ENCODE results near the gene SP9.

The SP9 gene

DNA sequence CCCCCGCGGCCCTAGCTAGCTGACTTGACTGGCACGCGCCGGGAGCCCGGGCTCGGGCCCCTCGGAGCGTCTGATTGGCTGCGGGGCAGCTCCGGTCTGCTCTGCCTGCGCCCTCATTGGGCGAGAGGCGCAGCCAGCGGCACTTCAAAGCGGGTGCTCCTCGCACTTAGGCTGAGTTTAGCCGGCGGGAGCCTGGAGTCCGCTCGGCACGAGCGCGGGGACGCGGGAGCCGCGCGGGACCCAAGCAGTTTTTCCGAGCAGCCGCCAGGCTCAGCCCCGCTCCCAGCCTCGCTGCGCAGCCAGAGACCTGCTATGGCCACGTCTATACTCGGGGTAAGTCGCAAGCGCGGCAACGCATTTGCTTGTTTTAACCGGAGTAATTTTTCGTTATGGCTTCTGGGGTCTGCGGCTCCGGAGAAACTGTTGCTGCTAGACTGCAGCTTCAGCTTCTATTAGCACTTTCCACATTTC is at the start of gene SP9:
SP9 (plus strand) TSS at position 174 of the 471 bp plus-strand sequence; CDS start at position 313, 139 bp downstream.
- Histone ChIP-seq H3K4me1 (ENCODE audit: control insufficient read depth in 5 of 5, insufficient read depth in 5 of 5, low read length in 5 of 5) (peaks cover 0 to 43% (median 39%) of the 10 kb centered on the region in 5 donors), H3K9me3 (ENCODE audit: control insufficient read depth in 5 of 5, low read length in 5 of 5) (no peaks in the 10 kb centered on the region), H3K9ac (ENCODE audit: low read length in 5 of 5) (peak within 1 kb of the TSS in 1 of 5 donors; percentile 47), H3K4me3 (ENCODE audit: low read depth in 1 of 5, low read length in 5 of 5) (peak within 1 kb of the TSS; percentile 26 to 67 (median 57)), H3K27me3 (ENCODE audit: control insufficient read depth in 5 of 5, insufficient read depth in 4 of 5, low read length in 5 of 5) (peaks cover 44 to 92% (median 74%) of the 10 kb centered on the region in 5 donors), H3K27ac (ENCODE audit: low read depth, low read length) (no peak within 1 kb of the TSS), H3K36me3 (ENCODE audit: control insufficient read depth in 5 of 5, insufficient read depth in 5 of 5, low read length in 5 of 5) (no peaks in the 10 kb centered on the region)

DNA sequence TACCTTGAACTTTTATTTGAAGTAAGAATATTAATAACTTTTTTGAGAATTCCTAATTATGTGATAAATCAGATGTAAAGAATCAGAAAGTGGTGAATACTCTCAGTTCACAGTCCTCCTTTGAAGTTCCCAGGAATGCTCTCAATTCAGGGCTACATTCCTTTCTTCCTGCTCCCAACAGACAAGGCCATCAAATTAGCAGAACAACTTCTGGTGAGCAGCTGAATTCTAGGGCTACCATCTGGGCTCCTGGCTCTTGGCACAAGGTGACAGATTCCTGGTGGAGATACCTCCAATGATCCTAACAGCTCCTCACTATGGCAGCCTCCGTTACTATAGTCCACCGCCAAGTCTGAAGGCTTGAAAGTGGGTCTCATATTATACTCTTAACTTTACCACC is 48.6 kb upstream of the SP9 start:
- no peaks in the 10 kb centered on the region for H3K9me3 ChIP-seq (ENCODE audit: control insufficient read depth in 5 of 5, low read length in 5 of 5)
- H3K9ac ChIP-seq (ENCODE audit: low read length in 5 of 5), result no peak overlapping the region
- H3K27me3 ChIP-seq (ENCODE audit: control insufficient read depth in 5 of 5, insufficient read depth in 4 of 5, low read length in 5 of 5), result no peaks in the 10 kb centered on the region
- H3K27ac ChIP-seq (ENCODE audit: low read depth, low read length), result no peak overlapping the region
- H3K4me3 ChIP-seq (ENCODE audit: low read depth in 1 of 5, low read length in 5 of 5), result no peak overlapping the region
- no peaks in the 10 kb centered on the region for H3K36me3 ChIP-seq (ENCODE audit: control insufficient read depth in 5 of 5, insufficient read depth in 5 of 5, low read length in 5 of 5)
- H3K4me1 ChIP-seq (ENCODE audit: control insufficient read depth in 5 of 5, insufficient read depth in 5 of 5, low read length in 5 of 5), result peaks cover 0 to 2% (median 0%) of the 10 kb centered on the region in 5 donors

DNA sequence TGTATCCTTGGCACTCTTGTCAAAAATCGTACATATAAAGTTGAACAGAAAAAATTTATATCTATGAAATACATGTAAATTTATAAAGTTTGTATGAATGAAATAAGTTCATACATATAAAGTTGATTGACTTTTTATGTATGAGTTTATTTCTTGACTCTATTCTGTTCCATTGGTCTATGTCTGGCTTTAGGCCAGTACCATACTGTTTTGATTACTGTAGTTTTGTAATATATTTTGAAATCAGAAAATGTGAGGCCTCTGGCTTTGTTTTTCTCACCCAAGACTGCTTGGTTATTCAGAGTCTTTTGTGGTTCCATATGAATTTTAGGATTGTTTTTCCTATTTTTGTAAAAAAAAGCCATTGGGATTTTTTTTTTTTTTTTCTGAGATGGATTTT is 41.8 kb upstream of the SP9 start:
- no peaks in the 10 kb centered on the region for H3K4me1 ChIP-seq (ENCODE audit: control insufficient read depth in 5 of 5, insufficient read depth in 5 of 5, low read length in 5 of 5)
- peaks cover 0 to 7% (median 3%) of the 10 kb centered on the region in 5 donors for H3K9me3 ChIP-seq (ENCODE audit: control insufficient read depth in 5 of 5, low read length in 5 of 5)
- H3K9ac ChIP-seq (ENCODE audit: low read length in 5 of 5), result no peak overlapping the region
- H3K27ac ChIP-seq (ENCODE audit: low read depth, low read length), result no peak overlapping the region
- H3K36me3 ChIP-seq (ENCODE audit: control insufficient read depth in 5 of 5, insufficient read depth in 5 of 5, low read length in 5 of 5), result no peaks in the 10 kb centered on the region
- H3K4me3 ChIP-seq (ENCODE audit: low read depth in 1 of 5, low read length in 5 of 5), result no peak overlapping the region
- H3K27me3 ChIP-seq (ENCODE audit: control insufficient read depth in 5 of 5, insufficient read depth in 4 of 5, low read length in 5 of 5), result no peaks in the 10 kb centered on the region

DNA sequence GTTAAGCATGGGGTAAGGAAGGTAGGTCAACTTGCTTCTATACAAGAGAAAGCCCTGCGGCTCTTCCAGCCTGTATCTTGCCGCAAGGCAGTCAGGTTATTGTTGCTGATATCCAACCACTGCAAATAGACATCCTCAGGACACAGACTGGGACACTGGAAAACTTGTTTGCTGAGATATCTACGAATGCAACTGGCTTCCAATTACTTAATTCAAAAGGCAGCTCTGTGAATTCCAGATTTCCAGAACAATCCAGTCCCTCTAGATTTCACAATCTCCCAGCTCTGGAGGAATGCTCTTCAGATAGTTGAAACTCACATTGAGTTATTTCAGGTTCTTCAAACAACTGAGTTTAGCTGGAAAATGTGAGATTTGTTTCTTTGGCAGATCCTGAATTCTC is 34.6 kb upstream of the SP9 start:
- Histone ChIP-seq H3K9ac (ENCODE audit: low read length in 5 of 5) (no peak overlapping the region), H3K9me3 (ENCODE audit: control insufficient read depth in 5 of 5, low read length in 5 of 5) (no peaks in the 10 kb centered on the region), H3K4me1 (ENCODE audit: control insufficient read depth in 5 of 5, insufficient read depth in 5 of 5, low read length in 5 of 5) (peaks cover 0 to 5% (median 0%) of the 10 kb centered on the region in 5 donors), H3K27me3 (ENCODE audit: control insufficient read depth in 5 of 5, insufficient read depth in 4 of 5, low read length in 5 of 5) (no peaks in the 10 kb centered on the region), H3K27ac (ENCODE audit: low read depth, low read length) (no peak overlapping the region), H3K4me3 (ENCODE audit: low read depth in 1 of 5, low read length in 5 of 5) (no peak overlapping the region), H3K36me3 (ENCODE audit: control insufficient read depth in 5 of 5, insufficient read depth in 5 of 5, low read length in 5 of 5) (no peaks in the 10 kb centered on the region)

DNA sequence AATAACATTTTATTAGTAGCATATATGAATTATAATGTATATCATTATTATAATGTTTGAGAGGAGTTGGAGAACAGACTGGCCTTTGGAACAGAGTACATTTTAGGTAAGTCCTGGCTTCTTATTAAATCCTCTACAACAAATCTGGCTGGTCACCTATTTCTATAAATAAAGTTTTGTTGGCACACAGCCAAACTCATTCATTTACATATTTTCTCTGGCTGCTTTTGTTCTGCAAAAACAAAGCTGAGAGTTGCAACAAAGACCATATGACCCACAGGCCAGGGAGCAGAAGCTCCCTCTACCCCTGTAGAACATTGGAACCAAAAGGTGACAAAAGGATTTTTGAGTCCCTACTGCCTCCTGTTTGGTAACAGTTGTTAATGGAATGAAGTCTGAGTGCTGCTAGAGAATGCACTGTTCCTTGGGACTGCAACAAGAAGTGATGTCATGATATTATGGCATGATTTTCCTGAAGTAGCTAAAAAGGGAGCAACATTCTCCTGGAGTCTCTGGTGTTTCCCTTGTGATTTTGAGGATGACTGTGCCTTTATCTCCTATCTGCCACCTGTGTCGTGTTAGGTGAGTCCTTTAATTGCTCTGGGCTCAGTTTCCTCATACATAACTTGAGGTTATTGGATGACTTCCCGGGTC is 22.0 kb upstream of the SP9 start:
- Histone ChIP-seq H3K27ac (ENCODE audit: low read depth, low read length) (no peak overlapping the region), H3K9me3 (ENCODE audit: control insufficient read depth in 5 of 5, low read length in 5 of 5) (no peaks in the 10 kb centered on the region), H3K4me1 (ENCODE audit: control insufficient read depth in 5 of 5, insufficient read depth in 5 of 5, low read length in 5 of 5) (no peaks in the 10 kb centered on the region), H3K36me3 (ENCODE audit: control insufficient read depth in 5 of 5, insufficient read depth in 5 of 5, low read length in 5 of 5) (no peaks in the 10 kb centered on the region), H3K4me3 (ENCODE audit: low read depth in 1 of 5, low read length in 5 of 5) (no peak overlapping the region), H3K27me3 (ENCODE audit: control insufficient read depth in 5 of 5, insufficient read depth in 4 of 5, low read length in 5 of 5) (peaks cover 0 to 6% (median 3%) of the 10 kb centered on the region in 5 donors), H3K9ac (ENCODE audit: low read length in 5 of 5) (no peak overlapping the region)

DNA sequence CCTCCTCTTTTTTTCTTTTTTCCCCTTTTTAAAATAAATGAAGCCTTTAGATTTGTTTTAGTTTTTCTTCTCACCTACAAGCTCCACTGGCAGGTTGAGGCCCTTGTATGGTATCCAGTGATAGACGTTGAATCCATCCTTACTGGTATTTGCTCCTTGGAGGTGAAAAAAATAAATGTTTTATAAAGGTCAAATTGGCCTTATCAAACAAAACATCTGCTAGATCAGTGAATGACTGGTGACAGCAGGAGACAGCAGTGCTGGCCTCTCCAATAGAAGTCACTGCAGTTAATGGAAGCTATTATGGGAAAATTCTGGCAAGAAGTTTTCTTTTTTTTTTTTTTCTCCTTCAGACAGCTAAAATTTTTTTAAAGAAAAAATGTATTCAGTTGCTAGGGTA is 12.6 kb upstream of the SP9 start:
- H3K4me3 ChIP-seq (ENCODE audit: low read depth in 1 of 5, low read length in 5 of 5), result no peak overlapping the region
- H3K9ac ChIP-seq (ENCODE audit: low read length in 5 of 5), result no peak overlapping the region
- H3K27me3 ChIP-seq (ENCODE audit: control insufficient read depth in 5 of 5, insufficient read depth in 4 of 5, low read length in 5 of 5), result peaks cover 4 to 12% (median 7%) of the 10 kb centered on the region in 5 donors
- H3K36me3 ChIP-seq (ENCODE audit: control insufficient read depth in 5 of 5, insufficient read depth in 5 of 5, low read length in 5 of 5), result no peaks in the 10 kb centered on the region
- no peak overlapping the region for H3K27ac ChIP-seq (ENCODE audit: low read depth, low read length)
- H3K4me1 ChIP-seq (ENCODE audit: control insufficient read depth in 5 of 5, insufficient read depth in 5 of 5, low read length in 5 of 5), result peaks cover under 1 to 15% (median 13%) of the 10 kb centered on the region in 5 donors
- no peaks in the 10 kb centered on the region for H3K9me3 ChIP-seq (ENCODE audit: control insufficient read depth in 5 of 5, low read length in 5 of 5)

DNA sequence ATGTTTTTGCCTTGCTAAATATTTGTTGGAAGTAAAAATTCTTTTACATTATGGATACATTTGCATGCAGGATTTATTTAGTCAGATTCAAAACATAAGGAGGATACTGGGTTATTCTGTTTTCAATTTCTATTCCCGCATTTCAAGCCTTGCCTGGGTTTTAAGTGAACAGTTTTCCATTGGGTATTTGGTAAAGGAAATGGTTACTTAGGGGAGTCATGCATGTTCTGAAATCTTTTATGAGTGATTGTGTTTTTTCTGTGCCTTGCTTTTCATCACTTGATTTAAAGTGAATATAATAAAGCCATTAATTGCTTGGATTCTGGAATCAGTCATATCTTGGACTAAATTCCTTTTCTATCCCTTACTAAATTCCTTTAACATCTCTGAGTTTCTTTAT is 12.0 kb upstream of the SP9 start:
- H3K36me3 ChIP-seq (ENCODE audit: control insufficient read depth in 5 of 5, insufficient read depth in 5 of 5, low read length in 5 of 5), result no peaks in the 10 kb centered on the region
- H3K9ac ChIP-seq (ENCODE audit: low read length in 5 of 5), result no peak overlapping the region
- H3K27ac ChIP-seq (ENCODE audit: low read depth, low read length), result no peak overlapping the region
- H3K27me3 ChIP-seq (ENCODE audit: control insufficient read depth in 5 of 5, insufficient read depth in 4 of 5, low read length in 5 of 5), result peaks cover 9 to 18% (median 12%) of the 10 kb centered on the region in 5 donors
- H3K4me1 ChIP-seq (ENCODE audit: control insufficient read depth in 5 of 5, insufficient read depth in 5 of 5, low read length in 5 of 5), result peaks cover 2 to 19% (median 19%) of the 10 kb centered on the region in 5 donors
- peaks cover 0 to 2% (median 0%) of the 10 kb centered on the region in 5 donors for H3K9me3 ChIP-seq (ENCODE audit: control insufficient read depth in 5 of 5, low read length in 5 of 5)
- no peak overlapping the region for H3K4me3 ChIP-seq (ENCODE audit: low read depth in 1 of 5, low read length in 5 of 5)

DNA sequence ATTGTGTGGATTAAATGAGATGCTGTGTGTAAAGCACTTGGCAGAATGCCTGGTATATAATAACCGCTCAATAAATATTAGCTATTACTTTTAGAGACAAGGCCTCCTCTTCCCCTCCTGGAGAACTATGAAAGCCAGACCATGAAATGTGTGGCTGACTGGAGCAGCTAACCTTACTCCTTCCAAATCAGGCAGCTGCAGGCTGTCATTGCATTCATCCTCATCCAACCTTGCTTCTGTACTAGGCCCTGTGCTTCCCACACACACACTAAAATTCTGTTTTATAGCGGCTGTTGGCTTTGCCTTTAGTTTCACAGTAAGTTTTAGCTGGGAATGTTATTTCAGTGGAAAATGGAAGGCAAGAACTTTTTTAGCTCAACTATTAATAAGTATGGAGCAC is 10.2 kb upstream of the SP9 start:
- Histone ChIP-seq H3K9me3 (ENCODE audit: control insufficient read depth in 5 of 5, low read length in 5 of 5) (peaks cover 0 to 3% (median 0%) of the 10 kb centered on the region in 5 donors), H3K27ac (ENCODE audit: low read depth, low read length) (no peak overlapping the region), H3K27me3 (ENCODE audit: control insufficient read depth in 5 of 5, insufficient read depth in 4 of 5, low read length in 5 of 5) (peaks cover 20 to 32% (median 27%) of the 10 kb centered on the region in 5 donors), H3K4me3 (ENCODE audit: low read depth in 1 of 5, low read length in 5 of 5) (no peak overlapping the region), H3K4me1 (ENCODE audit: control insufficient read depth in 5 of 5, insufficient read depth in 5 of 5, low read length in 5 of 5) (peaks cover 2 to 33% (median 27%) of the 10 kb centered on the region in 5 donors), H3K9ac (ENCODE audit: low read length in 5 of 5) (no peak overlapping the region), H3K36me3 (ENCODE audit: control insufficient read depth in 5 of 5, insufficient read depth in 5 of 5, low read length in 5 of 5) (no peaks in the 10 kb centered on the region)

DNA sequence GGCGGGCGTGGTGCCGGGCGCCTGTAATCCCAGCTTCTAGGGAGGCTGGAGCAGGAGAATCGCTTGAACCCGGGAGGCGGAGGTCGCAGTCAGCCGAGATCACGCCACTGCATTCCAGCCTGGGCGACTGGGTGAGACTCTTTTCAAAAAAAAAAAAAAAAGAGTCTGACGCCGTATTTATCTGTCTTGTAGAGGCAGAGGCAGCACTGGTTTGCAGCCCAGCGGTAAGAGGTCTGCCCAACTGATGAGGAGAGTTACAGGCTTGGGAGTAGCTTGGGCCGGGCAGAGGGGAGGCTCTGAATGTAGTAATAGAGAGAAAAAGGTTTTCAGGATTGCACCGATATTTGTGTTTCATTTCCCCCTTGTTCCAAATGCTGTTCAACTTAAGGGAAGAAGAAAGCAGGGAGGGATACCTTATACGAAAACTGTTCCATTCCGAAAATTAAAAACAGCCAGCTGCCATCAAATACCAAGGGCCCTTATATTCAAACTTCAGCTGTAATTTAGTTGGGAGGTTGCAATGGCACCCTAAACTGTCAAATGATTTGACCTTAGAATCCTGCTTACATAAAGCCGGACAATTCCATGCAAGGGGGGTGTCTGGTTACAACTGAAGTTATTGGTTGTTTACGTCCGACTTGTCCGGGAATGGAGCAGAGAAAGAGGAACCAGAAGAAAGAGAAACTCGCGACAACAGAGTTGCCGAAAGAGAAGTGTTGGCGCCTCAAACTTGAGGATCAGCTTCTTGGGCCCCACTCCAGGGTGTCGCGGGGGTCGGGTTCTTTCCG is 9.2 kb upstream of the SP9 start:
- H3K4me3 ChIP-seq (ENCODE audit: low read depth in 1 of 5, low read length in 5 of 5), result peak overlapping the region; percentile 62 to 77 (median 71)

More for the DNA sequence above, 9.2 kb upstream of the SP9 start:
- Histone ChIP-seq H3K27me3 (ENCODE audit: control insufficient read depth in 5 of 5, insufficient read depth in 4 of 5, low read length in 5 of 5) (peaks cover 28 to 41% (median 33%) of the 10 kb centered on the region in 5 donors), H3K27ac (ENCODE audit: low read depth, low read length) (no peak overlapping the region), H3K4me1 (ENCODE audit: control insufficient read depth in 5 of 5, insufficient read depth in 5 of 5, low read length in 5 of 5) (peaks cover 2 to 33% (median 27%) of the 10 kb centered on the region in 5 donors), H3K36me3 (ENCODE audit: control insufficient read depth in 5 of 5, insufficient read depth in 5 of 5, low read length in 5 of 5) (no peaks in the 10 kb centered on the region), H3K9ac (ENCODE audit: low read length in 5 of 5) (peak overlapping the region in 4 of 5 donors; percentile 39 to 59 (median 46)), H3K9me3 (ENCODE audit: control insufficient read depth in 5 of 5, low read length in 5 of 5) (peaks cover 0 to 3% (median 0%) of the 10 kb centered on the region in 5 donors)

Measured in subcutaneous abdominal adipose tissue (tissue), 5 donors.